T-helper 1 cell treated with Interleukin-12 subunit alpha and Interleukin-12 subunit beta and Interleukin-4 antibody, amounts not matched to agents 30 ng/mL and 1 ng/mL, for 36 hours (primary cell): Measurements from ENCODE around the gene C1QTNF12. TPM values are rescaled to one million over a fixed set of nuclear protein-coding genes. Genes with fewer than 3 reads are reported as not detected.

Experiments used
- intact Hi-C: fragments of 100-400 bp; cut with micrococcal nuclease; formaldehyde crosslinking; loops from one replicate; pipeline ENCODE4 v1.15.1; 2024
- total RNA-seq: library from RNA; stranded (reverse); gene quantifications from 2 replicates; pipeline ENCODE4 v1.2.3, GENCODE V29; 2022

The C1QTNF12 gene
- total RNA-seq, 1 donor from 2014 or later, result 3.5 TPM

DNA sequence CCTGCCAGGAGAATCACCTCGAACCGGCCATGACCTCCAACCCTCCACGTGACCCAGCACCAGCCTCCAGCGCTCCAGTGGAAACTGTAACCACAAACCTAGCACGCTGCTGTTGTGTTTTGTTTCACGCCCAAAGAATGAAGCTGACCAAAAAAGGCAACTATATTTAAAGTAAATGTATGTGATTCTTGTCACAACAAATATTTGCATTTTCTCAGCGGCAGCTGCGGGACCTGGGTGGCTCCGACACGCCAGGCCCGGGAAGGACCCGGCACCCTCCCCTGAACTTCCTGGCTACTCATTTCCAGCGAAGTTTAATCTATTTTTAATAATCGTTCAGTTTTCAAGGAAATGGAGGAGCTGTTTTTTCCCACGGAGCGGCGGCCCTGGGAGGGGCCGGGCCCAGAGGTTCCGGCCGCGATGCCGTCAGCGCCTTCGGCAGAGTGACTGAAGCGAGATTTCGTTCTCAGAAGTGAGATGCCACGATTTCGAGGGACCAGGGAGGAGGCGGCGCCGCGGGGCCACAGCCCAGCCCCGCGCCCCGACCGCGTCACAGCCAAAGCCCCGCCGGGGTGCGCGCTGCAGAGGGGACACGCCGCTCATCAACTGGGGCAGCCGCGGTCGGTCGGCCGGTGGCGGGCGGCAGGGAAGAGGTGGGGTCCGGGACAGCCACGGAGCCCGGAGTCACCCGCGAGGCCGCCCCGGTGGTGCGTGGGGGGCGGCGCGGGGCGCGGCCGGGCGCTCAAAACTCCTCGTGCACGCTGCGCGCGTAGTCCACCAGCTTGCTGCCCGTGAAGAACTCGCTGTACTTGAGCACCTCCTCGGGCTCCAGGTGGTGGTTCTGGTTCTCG lies 29.5 kb downstream of the C1QTNF12 start:
- intact Hi-C loops, result no loop called here

DNA sequence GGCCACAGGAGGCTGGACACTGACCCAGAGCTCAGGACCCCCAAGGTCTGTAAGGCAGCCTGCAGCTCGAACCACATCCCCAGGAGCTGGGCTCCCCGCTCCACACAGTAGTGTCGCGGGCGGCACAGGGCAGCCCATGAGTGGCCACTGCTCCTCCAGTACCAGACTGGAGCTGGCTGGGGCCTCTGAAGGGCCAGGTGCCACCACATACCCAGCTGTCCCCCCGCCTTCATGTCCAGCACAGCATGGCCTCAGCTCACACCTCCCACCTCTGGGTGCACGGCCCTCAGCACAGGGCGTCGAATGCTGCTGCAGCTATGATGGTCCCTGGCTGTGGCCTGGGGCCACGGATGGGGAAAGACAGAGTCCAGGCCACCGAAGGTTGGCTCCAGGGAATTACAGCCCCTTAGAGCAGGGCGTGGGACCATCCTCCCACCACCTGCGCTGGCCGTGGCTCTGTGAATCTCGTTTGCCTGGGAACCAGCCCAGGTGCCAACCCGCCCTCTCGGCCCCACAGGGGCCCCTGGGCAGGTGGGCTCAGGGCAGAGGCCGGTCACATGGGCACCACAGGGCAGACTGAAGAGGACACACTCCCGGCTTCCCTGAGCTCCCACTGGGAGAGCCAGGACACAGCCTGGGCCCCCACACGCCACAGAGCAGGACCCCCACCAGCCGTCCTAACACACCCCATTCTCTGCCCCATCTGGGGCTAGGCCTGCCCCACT lies 30.5 kb downstream of the C1QTNF12 start:
- intact Hi-C loops, result loop anchor here (2.0 kb wide), 1 partner anchor 15 kb away; no protein-coding TSS in a partner anchor

DNA sequence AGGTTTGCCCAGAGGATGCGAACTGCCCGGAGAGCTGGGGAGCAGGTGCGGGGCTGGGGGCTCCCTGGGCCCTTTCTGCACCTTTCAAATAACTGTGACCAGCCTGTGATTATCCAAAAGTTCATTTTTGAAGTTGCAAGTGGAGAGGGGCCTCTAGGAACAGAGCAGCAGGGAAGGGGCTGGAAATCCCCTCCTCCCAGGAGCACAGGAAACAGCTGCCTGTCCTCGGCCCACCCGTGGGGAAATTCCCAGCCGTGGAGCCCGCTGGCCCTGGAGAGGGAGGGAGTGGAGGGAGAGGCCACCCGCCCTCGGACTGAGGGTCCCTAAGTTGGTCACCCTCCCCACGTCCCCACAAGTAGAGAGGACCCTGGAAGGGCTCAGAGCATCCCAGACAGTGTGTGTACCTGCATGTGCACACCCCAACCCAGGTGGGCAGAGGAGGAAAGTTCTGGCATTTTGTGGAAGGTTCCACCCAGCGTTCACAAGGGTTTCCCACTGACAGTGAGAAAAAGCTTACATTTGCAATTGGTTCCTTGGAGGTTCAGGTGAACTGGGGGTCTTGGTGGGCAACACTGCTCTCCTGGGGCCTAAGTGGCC lies 31.3 kb downstream of the C1QTNF12 start:
- intact Hi-C loops, result loop anchor here (2.0 kb wide), 1 partner anchor 16 kb away; no protein-coding TSS in a partner anchor

DNA sequence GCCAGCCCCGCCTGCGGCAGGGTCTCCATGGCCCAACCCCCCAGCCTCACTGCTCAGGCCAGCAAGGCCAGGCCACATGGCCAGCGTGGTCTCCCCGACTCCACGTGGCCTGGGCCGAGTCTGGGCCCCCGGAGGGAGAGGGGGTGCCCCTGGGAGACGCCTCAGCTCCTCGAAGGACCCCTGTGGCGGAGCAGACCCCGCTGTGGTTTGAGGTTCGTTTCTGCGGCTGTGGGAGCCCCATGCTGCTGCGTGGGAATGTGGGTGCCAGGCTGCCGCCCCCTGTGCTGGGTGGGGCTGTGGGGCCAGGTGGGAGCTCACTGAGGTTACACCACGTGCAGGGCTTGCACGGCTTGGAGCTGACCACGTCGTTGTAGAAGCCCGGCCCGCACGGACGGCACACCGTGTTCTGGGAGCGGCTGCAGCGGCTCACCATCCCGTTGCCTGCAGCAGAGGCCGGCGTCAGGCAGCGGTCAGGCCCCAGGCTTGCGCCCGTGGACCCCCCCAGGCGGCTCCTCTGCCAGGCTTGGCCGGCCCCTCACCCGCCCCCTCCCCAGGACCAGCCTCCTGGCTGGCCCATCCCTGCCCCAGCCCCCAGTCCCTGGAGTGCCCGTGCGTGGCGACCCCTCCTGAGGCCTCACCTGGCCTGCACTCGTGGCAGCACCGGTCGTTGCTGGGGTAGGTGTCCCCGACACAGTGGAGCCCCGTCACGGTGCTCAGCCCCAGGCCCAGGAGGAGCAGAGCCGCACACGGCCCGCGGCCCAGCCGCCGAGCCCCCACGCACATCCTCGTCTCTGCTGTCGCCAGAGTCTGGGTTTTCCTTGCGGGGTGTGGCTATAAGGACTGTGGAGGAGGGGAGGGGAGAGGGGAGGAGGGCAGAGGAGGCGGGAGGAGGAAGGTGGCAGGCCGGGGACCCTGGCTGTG lies 32.9 kb downstream of the C1QTNF12 start, which contains the start of gene TNFRSF4:
TNFRSF4 (minus strand) TSS at position 809 of the 921 bp plus-strand sequence; CDS start at position 783, 26 bp downstream.
- intact Hi-C loops, result loop anchor here (1.0 to 5.0 kb wide), 4 partner anchors 17 to 256 kb away; partner anchors contain the start of gene NOC2L

DNA sequence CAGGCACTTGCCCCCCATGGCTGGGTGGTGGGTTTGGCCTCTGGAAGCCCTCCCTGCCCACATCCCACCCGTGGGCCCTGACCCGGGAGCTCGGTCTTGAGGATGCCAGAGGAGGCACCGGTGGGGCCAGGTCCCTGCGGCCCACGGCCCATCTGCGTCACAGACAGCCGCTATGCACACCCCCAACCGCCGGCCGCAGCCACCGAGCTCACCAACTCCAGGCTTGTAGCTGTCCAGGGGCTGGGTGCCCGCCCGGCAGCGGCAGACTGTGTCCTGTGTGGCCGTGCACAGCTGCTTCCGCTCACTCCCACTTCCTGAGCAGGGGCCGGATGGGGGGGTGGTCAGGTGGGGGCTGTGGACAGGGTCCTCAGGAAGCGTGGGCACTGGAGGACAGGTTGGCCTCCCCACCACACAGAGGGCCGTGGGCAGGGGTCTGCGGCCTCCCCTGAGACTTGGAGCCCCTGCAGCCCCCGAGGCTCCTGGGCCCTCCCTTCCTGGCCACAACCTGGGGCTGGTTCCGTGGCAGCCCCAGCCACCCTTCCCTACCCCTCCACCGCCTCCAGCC lies 33.7 kb downstream of the C1QTNF12 start:
- intact Hi-C loops, result loop anchor here (5.0 kb wide), 2 partner anchors 39 to 256 kb away; partner anchors contain the start of gene NOC2L

DNA sequence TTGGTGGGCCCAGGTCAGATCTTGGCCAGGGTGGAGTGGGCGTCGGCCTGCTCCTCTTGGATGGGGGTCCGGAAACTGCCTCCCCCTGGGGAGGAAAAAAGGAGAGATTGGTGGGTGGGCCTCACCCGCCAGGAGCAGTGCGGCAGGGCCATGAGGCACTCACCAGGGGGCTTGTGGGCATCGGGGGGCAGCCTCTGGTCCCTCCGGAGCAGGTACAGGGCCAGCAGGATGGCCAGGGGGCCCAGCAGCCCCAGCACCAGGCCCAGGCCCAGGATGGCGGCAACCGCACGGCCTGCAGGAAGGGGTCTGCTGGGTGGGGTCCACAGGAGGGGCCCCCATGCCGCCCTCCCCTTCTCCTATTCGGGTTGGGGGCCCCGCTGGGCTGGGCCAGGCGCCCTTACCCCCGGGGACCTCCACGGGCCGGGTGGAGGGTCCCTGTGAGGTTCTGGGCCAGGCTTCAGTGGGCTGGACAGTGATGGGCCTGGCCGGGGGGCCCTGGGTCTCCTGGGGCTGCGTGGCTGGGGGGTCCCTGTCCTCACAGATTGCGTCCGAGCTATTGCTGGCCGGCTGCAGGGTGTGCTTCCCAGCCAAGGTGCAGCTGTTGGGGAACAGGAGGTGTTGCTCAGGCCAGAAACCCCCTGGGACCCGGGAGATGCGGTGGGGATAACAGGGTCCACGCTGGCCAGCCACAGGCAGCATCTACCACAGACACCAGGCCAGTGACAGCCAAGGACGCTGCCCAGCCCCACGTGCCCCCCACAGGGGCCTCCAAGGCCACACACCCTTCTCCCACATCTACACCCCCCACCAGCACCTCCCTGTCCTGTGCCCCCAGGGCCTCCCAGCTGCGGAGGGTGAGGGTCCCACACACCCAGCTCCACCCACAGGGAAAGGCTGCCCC lies 34.7 kb downstream of the C1QTNF12 start:
- intact Hi-C loops, result loop anchor here (5.0 kb wide), 2 partner anchors 41 to 254 kb away; partner anchors contain the start of gene NOC2L

DNA sequence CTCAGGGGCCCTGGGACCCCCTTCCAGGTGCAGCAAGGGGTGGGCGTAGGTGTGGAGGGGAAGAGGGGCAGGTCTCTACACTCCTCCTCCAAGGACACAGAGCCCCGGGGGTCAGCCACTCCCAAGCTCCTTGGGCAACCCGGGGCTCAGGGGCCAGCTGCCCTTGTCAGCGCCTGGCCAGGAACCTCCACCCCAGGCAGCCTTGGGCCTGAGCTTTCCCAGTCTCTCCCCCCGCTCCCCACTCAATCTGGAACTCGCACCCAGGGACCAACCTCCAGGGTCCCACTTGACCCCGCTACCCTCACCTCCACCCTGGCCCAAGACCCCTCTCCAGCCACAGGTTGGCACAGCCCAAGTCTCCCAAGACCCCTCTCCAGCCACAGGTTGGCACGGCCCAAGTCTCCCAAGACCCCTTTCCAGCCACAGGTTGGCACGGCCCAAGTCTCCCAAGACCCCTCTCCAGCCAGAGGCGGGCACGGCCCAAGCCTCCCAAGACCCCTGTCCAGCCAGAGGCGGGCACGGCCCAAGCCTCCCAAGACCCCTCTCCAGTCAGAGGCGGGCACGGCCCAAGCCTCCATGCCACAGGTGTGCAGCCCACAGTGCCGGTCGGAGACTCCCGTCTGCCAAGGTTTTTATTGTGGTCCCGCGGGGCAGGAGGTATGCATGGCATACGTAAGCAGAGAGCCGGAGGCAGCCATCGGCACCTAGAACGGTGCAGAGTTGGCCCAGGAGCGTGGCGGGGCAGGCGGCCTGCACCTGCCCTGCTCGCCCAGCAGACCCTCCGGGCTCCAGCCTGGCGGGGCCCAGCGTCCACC lies 35.6 kb downstream of the C1QTNF12 start:
- intact Hi-C loops, result loop anchor here (5.0 kb wide), 2 partner anchors 41 to 254 kb away; partner anchors contain the start of gene NOC2L

DNA sequence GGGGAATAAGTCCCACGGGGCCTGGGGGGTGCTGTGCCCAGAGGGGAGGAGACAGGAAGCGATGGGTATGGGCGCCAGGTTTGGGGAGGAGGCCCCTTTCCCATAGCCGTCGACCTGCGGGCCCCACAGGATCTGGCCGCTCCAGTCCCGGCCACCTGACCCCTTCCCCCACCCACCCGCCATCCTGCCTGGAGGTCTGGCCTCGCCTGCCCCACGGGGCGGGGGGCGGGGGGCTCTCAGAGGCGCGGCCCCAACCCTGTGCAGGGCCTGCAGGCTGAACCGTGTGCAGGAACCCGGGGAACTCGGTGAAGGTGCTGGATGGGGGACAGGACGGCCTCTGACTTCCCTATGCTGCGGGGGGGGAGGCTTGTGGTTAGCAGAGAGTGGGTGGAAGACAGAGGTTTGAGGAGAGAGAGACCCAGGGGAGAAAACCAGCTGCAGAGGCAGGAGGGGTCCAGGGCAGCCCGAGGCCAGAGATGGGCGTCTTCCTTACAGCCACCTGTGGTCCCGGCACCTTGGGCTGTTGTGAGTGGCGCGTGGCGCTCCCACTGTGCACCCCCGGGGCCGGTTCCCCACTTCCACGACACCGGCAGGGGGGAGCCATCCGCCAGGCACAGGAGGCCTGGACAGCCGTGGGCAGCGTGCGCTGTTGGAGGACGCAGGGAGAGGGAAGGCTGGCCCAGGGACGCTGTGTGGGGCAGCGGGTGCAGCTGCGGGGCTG lies 37.6 kb downstream of the C1QTNF12 start:
- intact Hi-C loops, result loop anchor here (1.0 to 5.0 kb wide), 6 partner anchors 22 to 196 kb away; partner anchors contain the start of genes C1orf159, ISG15 and UBE2J2

DNA sequence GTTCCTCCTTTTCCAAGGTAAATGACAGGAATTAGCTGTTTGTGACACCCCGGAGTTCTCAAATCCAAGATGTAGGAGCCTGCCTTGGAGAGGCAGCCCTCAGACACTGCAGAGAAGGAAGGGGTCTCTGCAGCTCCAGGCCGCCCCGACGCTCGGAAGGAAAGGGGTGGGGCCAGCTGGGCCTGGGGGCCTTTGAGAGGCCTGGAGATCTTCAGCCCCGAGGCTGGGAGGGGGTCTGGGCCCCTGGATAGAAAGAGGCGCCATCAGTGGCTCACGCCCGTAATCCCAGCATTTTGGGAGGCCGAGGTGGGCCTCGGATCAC lies 39.0 kb downstream of the C1QTNF12 start:
- intact Hi-C loops, result loop anchor here (5.0 kb wide), 3 partner anchors 50 to 70 kb away; partner anchors contain the start of gene UBE2J2

DNA sequence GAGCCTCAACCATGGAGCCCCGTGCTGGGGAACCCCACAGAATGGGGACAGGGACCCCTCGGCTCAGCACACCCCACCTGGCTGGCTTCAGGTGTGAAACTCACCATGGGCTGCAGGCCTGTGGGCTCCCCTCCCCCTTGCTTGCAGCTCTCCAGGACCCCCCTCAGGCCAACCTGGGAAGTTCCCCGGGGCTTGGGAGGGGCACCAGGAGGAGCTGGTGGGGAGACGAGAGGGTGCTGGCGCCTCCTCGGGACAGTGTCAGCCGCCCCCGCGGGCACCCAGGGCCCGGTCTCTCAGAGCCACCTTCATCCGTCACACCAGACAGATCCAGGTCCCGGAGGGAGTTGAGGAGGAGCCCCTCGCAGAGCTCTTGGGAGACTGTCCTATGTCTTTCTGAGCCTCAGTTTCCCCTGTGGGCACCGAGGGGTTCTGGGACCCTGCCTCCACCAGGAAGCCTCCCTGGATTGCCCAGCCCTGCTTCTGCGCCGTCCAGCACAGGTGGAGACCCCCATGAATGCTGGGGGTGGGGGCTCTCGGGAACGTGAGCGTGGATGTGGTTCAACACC lies 39.5 kb downstream of the C1QTNF12 start:
- intact Hi-C loops, result loop anchor here (5.0 kb wide), 3 partner anchors 50 to 70 kb away; partner anchors contain the start of gene UBE2J2

DNA sequence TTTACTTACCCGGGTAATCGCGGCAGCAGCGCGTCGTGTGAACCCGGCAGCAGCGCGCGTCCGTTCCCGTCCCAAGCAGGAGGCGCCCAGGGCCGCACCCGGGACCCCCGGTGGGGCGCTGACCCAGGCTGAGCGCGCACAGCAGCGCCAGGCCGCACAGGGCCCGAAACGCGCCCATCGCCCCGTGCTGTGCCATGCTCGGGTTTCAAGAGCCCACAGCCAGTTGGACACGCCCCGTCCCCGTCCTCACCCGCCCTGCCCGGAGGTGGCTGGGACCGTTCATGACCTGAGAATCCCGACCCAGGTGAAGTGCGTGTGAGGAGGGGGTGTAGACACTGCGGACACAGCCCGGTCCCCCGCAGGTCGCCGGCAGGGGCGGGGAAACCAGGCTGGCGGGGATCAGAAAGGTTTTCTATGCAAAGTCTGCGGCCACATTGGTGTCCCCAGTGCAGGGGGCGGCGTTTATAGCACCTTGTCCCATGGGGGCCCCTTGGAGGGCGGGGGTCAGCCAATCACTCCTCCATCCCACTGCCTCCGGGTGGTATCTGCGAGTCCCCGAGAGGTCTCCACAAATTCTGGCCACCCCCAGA lies 40.1 kb downstream of the C1QTNF12 start, which contains the start of gene TNFRSF18:
TNFRSF18 (minus strand) TSS at position 217 of the 590 bp plus-strand sequence; CDS start at position 196, 21 bp downstream.
- intact Hi-C loops, result loop anchor here (5.0 kb wide), 3 partner anchors 49 to 69 kb away; partner anchors contain the start of gene UBE2J2

DNA sequence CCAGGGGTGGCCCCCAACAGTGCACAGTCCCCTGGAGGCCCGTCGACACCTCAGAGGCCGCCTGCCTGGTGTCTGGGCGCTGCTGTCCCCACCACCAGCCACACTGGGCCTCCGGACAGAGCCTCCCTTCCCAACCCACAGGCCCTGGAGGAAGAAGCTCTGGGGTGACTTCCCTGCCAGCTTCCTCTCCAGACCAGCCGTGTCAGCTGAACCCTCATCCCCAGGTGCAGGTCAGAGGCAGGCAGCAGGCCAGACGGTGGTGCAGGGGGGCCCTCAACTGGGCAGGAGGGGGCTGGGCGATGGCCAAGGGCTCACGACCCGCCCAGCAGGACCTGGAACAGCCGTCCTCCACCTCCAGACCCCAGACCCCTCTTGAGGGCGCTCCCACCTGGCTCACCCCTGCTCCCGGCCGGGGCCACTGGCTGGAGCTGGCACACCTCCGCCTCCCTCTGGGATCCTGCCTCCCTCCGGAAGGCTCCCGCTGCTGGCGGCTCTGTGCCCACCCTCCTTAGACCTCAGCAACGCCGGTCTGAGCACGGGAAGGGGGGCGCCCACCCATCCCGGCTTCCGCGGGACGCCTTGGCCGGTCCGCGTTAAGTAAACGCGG lies 40.6 kb downstream of the C1QTNF12 start:
- intact Hi-C loops, result loop anchor here (5.0 kb wide), 3 partner anchors 49 to 69 kb away; partner anchors contain the start of gene UBE2J2

DNA sequence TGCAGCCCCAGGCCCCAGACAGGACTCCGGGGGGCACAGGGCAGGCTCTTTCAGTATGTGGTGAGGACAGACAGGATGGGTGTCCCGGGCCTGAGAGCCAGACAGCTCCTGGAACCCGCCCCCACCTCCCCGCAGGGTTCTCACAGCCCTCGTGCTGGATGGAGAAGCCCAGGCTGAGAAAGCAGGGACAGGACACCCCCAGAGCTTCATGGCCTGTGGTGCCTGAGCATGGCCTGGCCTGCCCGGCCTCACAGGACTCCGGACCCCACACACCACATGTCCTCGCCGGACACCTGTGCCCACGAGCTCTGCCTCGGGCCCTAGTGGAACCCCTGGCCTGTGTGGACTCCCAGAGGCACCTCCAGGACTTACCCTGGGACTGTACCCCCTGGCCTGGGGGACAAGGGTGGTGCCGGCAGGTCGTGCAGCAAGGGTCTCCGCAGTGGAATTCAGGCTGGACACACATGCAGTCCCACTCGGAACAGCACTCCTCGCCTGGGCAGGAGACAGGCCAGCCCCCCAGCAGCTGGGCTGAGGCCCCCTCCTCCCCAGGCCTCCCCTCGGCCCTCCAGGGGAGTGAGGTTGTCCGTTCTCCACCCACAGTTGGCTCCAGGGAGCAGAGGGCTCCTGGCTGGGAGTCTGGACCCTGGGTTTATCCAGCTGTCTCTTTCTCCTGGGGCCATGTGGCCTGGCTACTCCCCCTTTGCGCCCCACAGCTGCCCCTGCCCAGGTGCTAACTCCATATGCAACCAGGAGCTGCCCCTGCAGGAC lies 41.3 kb downstream of the C1QTNF12 start:
- intact Hi-C loops, result loop anchor here (5.0 kb wide), 3 partner anchors 48 to 68 kb away; partner anchors contain the start of gene UBE2J2

DNA sequence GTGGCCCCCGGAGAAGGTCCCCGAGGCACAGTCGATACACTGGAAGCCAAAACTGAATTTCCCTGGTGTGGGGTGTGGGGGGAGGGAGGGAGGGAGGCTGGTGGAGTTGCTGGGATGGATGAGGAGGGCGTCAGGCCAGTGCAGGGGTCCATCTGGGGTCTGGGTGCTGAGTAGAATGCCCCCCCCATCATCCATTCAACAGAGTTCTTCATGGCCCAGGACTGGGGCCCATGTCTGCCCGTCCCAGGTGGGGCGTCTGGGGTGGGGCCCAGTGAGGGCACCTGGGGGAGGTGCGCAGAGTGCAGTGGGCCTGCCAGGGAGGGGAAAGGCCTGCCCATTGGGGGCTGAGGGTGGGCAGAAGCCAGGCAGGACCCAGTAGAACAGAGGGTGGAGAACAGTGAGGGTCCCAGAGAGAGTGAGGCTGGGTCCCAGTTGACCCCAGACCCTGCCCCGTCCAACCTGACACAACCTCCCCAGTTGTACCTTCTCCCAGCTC lies 42.0 kb downstream of the C1QTNF12 start:
- intact Hi-C loops, result no loop called here
